Liver (tissue), 9 donors: ENCODE data around the gene NKX2-1. TPM values are rescaled to one million over a fixed set of nuclear protein-coding genes. Genes with fewer than 3 reads are reported as not detected.

Source experiments
- DNase-seq: peaks from one replicate; pipeline ENCODE4 v3.0.0-alpha.2; 2017; ENCODE audit warnings: low spot score
- H3K27ac ChIP-seq, 2 donors: one replicate each; pipeline ENCODE4 v1.7.0; 2013; ENCODE audit warnings: inconsistent platforms in 2 of 2, low read length in 2 of 2, control low read depth in 1 of 2, low read depth in 1 of 2, mild to moderate bottlenecking in 1 of 2
- H3K27me3 ChIP-seq, 4 donors: one replicate each; pipeline versions ENCODE4 v1.6.1 to v1.7.0; 2013; ENCODE audit warnings: low read length in 3 of 4, inconsistent platforms in 1 of 4, mild to moderate bottlenecking in 1 of 4, moderate library complexity in 1 of 4; ENCODE audit not compliant: control insufficient read depth in 4 of 4, insufficient read depth in 4 of 4
- H3K36me3 ChIP-seq, 4 donors: one replicate each; pipeline versions ENCODE4 v1.6.1 to v1.7.0; 2013; ENCODE audit warnings: low read length in 3 of 4, mild to moderate bottlenecking in 3 of 4, low read depth in 1 of 4, moderate library complexity in 1 of 4; ENCODE audit not compliant: control insufficient read depth in 4 of 4, insufficient read depth in 3 of 4
- H3K4me1 ChIP-seq, 4 donors: one replicate each; pipeline versions ENCODE4 v1.6.1 to v1.7.0; 2013; ENCODE audit warnings: low read length in 3 of 4, mild to moderate bottlenecking in 3 of 4, moderate library complexity in 1 of 4; ENCODE audit not compliant: control insufficient read depth in 4 of 4, insufficient read depth in 4 of 4
- H3K4me3 ChIP-seq, 3 donors: one replicate each; pipeline versions ENCODE4 v1.6.1 to v1.7.0; 2013; ENCODE audit warnings: low read length in 3 of 3, control low read depth in 1 of 3, low read depth in 1 of 3, mild to moderate bottlenecking in 1 of 3
- H3K9ac ChIP-seq, 2 donors: one replicate each; pipeline ENCODE4 v1.7.0; 2013; ENCODE audit warnings: low read length in 2 of 2, mild to moderate bottlenecking in 2 of 2, moderate library complexity in 2 of 2, control low read depth in 1 of 2, low read depth in 1 of 2
- H3K9me3 ChIP-seq, 4 donors: one replicate each; pipeline versions ENCODE4 v1.6.1 to v1.7.0; 2013; ENCODE audit warnings: low read length in 3 of 4; ENCODE audit not compliant: control insufficient read depth in 4 of 4
- FOXA1 ChIP-seq: IDR thresholded peaks from 2 replicates; pipeline ENCODE4 v1.6.1; 2016; ENCODE audit warnings: antibody characterized with exemption
- FOXA2 ChIP-seq: IDR thresholded peaks from 2 replicates; pipeline ENCODE4 v1.6.1; 2016; ENCODE audit warnings: antibody characterized with exemption
- HNF4G ChIP-seq: IDR thresholded peaks from 2 replicates; pipeline ENCODE4 v1.6.1; 2016; ENCODE audit warnings: antibody characterized with exemption
- JUND ChIP-seq, 2 donors: IDR thresholded peaks; 2 replicates each; pipeline ENCODE4 v1.6.1; 2016; ENCODE audit warnings: antibody characterized with exemption in 2 of 2
- NR2F2 ChIP-seq: IDR thresholded peaks from 2 replicates; pipeline ENCODE4 v1.6.1; 2016; ENCODE audit warnings: antibody characterized with exemption
- RAD21 ChIP-seq, 2 donors: IDR thresholded peaks; 2 replicates each; pipeline ENCODE4 v1.6.1; 2016; ENCODE audit warnings: antibody characterized with exemption in 2 of 2, mild to moderate bottlenecking in 2 of 2
- RXRA ChIP-seq, 2 donors: IDR thresholded peaks; 2 replicates each; pipeline ENCODE4 v1.6.1; 2017 to 2018; ENCODE audit warnings: antibody characterized with exemption in 2 of 2, mild to moderate bottlenecking in 1 of 2
- SP1 ChIP-seq: IDR thresholded peaks from 2 replicates; pipeline ENCODE4 v1.6.1; 2018; ENCODE audit warnings: antibody characterized with exemption, mild to moderate bottlenecking
- TAF1 ChIP-seq: conservative IDR thresholded peaks from 2 replicates; pipeline ENCODE4 v1.6.1; 2016; ENCODE audit warnings: antibody characterized with exemption, mild to moderate bottlenecking
- WGBS: extraction: QIAGEN DNeasy Blood & Tissue Kit; methylation state at CpG from one replicate; pipeline ENCODE4 v1.1.7; 2013; 5-methylcytosine and 5-hydroxymethylcytosine counted together
- polyA plus RNA-seq, 2 donors: library from polyadenylated mRNA; stranded (reverse) in 1 of 2; unstranded in 1 of 2; fragments of 200-250 nt in 1 of 2; fragments of >200 nt in 1 of 2; fragmentation: Nextera tagmentation in 1 of 2; extraction: Ambion mirVana in 1 of 2; gene quantifications; one replicate each; pipeline versions ENCODE4 v1.2.1 to v1.2.3, GENCODE V29; 2013 to 2015
- total RNA-seq, 2 donors: library from RNA; depleted of rRNA; stranded (reverse); fragments of >200 nt; gene quantifications; one replicate each; pipeline ENCODE4 v1.2.3, GENCODE V29; 2014
- TF ChIP-seq, protein P1 (sequence below): fragments of 150-350 bp; IDR thresholded peaks from 2 replicates; pipeline ENCODE4 v1.5.1; 2017; ENCODE audit warnings: improper control_type of control experiment, low read depth, low read length; ENCODE audit not compliant: missing input control
- TF ChIP-seq, protein P2 (sequence below): IDR thresholded peaks from 2 replicates; pipeline ENCODE4 v1.6.1; 2016; ENCODE audit warnings: antibody characterized with exemption
- TF ChIP-seq, protein P3 (sequence below): IDR thresholded peaks from 2 replicates; pipeline ENCODE4 v1.6.1; 2016; ENCODE audit warnings: antibody characterized with exemption
- donor health status: healthy.
- donor health status: healthy.
- donor health status: healthy.
- donor health status: healthy.
- donor health status: healthy.

The NKX2-1 gene
- total and polyA plus RNA-seq, 4 donors, result not detected

DNA sequence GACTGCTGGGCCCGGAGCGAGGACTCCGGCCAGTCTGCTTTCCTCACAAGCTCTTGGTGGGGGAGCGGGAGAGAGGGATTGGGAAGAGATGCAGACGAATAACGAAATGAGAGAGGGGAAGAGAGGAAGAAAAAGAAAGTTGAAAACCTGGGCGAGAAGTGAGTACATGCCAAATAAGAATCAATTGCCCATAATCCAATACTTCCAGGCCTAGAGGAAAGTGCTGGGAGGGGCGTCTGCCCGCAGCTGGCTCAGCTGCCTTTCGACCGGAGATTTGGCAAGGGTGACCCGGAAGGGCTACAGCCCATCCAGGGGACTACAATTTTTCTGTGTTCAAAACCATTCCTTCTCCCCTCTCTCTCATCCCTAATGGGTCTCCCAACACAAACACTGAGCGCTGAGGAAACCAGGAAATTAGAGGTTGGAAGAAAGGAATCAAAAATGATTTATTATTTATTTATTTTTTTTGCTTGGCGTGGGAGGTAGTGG lies 4.9 kb downstream of the NKX2-1 start:
- H3K9me3 ChIP-seq, result peaks cover 0 to 3% (median 0%) of the 10 kb centered on the region in 4 donors
- no peak overlapping the region for H3K4me3 ChIP-seq
- no peaks in the 10 kb centered on the region for H3K36me3 ChIP-seq
- WGBS, result 9% methylated on average over 14 of the region's 14 CpGs
- peaks cover 2 to 37% (median 29%) of the 10 kb centered on the region in 4 donors for H3K27me3 ChIP-seq
- H3K4me1 ChIP-seq, result peaks cover 13 to 37% (median 20%) of the 10 kb centered on the region in 4 donors
- TF ChIP-seq FOXA1 (no peak), RAD21 (IDR thresholded peaks at IDR 0.05) (no peak), FOXA2 (no peak)
- TF ChIP-seq, protein P1, sequence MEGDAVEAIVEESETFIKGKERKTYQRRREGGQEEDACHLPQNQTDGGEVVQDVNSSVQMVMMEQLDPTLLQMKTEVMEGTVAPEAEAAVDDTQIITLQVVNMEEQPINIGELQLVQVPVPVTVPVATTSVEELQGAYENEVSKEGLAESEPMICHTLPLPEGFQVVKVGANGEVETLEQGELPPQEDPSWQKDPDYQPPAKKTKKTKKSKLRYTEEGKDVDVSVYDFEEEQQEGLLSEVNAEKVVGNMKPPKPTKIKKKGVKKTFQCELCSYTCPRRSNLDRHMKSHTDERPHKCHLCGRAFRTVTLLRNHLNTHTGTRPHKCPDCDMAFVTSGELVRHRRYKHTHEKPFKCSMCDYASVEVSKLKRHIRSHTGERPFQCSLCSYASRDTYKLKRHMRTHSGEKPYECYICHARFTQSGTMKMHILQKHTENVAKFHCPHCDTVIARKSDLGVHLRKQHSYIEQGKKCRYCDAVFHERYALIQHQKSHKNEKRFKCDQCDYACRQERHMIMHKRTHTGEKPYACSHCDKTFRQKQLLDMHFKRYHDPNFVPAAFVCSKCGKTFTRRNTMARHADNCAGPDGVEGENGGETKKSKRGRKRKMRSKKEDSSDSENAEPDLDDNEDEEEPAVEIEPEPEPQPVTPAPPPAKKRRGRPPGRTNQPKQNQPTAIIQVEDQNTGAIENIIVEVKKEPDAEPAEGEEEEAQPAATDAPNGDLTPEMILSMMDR, result no peak
- TF ChIP-seq, protein P2, sequence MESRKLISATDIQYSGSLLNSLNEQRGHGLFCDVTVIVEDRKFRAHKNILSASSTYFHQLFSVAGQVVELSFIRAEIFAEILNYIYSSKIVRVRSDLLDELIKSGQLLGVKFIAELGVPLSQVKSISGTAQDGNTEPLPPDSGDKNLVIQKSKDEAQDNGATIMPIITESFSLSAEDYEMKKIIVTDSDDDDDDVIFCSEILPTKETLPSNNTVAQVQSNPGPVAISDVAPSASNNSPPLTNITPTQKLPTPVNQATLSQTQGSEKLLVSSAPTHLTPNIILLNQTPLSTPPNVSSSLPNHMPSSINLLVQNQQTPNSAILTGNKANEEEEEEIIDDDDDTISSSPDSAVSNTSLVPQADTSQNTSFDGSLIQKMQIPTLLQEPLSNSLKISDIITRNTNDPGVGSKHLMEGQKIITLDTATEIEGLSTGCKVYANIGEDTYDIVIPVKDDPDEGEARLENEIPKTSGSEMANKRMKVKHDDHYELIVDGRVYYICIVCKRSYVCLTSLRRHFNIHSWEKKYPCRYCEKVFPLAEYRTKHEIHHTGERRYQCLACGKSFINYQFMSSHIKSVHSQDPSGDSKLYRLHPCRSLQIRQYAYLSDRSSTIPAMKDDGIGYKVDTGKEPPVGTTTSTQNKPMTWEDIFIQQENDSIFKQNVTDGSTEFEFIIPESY, result no peak
- H3K9ac ChIP-seq, result no peak overlapping the region
- no peak for DNase-seq
- H3K27ac ChIP-seq, result no peak overlapping the region

DNA sequence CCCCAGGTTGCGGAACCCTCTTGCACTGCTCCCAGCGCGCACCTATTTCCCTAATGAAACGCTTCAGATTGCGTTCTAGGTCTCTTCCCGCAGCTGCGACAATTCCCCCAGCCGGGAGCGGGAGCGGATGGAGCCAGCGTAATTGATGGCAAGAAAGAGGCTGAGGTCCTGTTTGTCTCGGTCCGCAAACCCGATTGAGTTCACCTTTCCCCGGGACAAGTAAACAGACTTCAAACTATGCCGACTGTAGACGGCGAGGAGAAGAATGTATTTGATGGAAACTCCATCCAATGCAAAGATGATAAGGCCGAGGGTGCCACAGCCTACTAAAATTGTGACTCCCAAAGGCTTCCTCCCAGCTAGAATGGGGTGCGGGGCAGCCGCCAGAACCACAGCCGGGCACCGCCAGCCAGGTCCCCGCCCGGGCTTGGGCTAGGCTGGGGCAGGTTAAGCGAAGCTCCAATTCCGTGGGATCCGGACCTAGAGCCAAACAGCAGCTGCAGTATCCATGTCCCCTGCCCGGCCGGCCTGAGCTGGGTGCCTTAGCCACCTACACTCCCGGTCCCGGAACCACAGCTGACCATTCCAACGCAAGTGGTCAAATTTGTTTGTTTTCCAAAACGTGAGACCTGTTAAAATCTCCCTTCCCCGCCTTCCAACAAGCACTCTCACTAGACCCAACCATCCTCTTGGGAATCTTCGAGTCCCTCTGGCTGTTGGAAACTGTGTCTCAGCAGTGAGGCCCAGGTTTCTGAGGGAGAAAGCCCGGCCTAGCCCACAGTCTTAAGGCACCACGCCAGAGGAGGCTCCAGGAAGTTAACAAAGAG lies 5.5 kb downstream of the NKX2-1 start:
- no peak overlapping the region for H3K4me3 ChIP-seq
- no peaks in the 10 kb centered on the region for H3K36me3 ChIP-seq
- DNase-seq, result no peak
- peaks cover 0 to 3% (median 0%) of the 10 kb centered on the region in 4 donors for H3K9me3 ChIP-seq
- no peak for TF ChIP-seq HNF4G
- no peak for TF ChIP-seq JUND (IDR thresholded peaks at IDR 0.05)
- no peak for TF ChIP-seq FOXA1
- TF ChIP-seq, protein P3, sequence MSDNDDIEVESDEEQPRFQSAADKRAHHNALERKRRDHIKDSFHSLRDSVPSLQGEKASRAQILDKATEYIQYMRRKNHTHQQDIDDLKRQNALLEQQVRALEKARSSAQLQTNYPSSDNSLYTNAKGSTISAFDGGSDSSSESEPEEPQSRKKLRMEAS, result no peak
- no peak for TF ChIP-seq SP1
- TF ChIP-seq, protein P2, result no peak
- no peak for TF ChIP-seq NR2F2
- no peak for TF ChIP-seq TAF1
- no peak for TF ChIP-seq RXRA (IDR thresholded peaks at IDR 0.05)
- no peak overlapping the region for H3K9ac ChIP-seq
- H3K27me3 ChIP-seq, result peaks cover 2 to 41% (median 26%) of the 10 kb centered on the region in 4 donors
- 4% methylated on average over 38 of the region's 38 CpGs for WGBS
- H3K4me1 ChIP-seq, result peaks cover 8 to 31% (median 15%) of the 10 kb centered on the region in 4 donors
- no peak overlapping the region for H3K27ac ChIP-seq
